ENCODE measurements around the gene GNL3. TPM values are rescaled to one million over a fixed set of nuclear protein-coding genes. Genes with fewer than 3 reads are reported as not detected.

The GNL3 gene, protein sequence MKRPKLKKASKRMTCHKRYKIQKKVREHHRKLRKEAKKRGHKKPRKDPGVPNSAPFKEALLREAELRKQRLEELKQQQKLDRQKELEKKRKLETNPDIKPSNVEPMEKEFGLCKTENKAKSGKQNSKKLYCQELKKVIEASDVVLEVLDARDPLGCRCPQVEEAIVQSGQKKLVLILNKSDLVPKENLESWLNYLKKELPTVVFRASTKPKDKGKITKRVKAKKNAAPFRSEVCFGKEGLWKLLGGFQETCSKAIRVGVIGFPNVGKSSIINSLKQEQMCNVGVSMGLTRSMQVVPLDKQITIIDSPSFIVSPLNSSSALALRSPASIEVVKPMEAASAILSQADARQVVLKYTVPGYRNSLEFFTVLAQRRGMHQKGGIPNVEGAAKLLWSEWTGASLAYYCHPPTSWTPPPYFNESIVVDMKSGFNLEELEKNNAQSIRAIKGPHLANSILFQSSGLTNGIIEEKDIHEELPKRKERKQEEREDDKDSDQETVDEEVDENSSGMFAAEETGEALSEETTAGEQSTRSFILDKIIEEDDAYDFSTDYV
- total RNA-seq = 100 to 1,000 TPM in 2 of 5 experiments, 10 to 100 TPM in 3; 87.9 to 116 (median 97.2) TPM
- 10 to 100 TPM; 60.0 to 84.2 TPM for polyA plus RNA-seq
- total RNA-seq = 174 reads per million, percentile 92 among the genes with 10 or more reads in this experiment

- intact Hi-C loops (cut with micrococcal nuclease) = loop anchor here (1.0 to 10.0 kb wide), 14 partner anchors 15 to 1019 kb away; partner anchors contain the start of genes GLT8D1 (in 2 of the 2), NISCH (in 2 of the 2), UQCC5 (in 2 of the 2) and DCP1A (in 1 of the 2)
- Mint-ChIP-seq H3K4me3 (peak within 1 kb of the TSS; percentile 95 to 99 (median 98)), H3K27me3 (no peaks in the 10 kb centered on the region), H3K9me3 (peaks cover 0 to 2% (median 0%) of the 10 kb centered on the region in 11 donors), H3K36me3 (peaks cover 3 to 39% (median 27%) of the 10 kb centered on the region in 5 donors), H3K27ac (peak within 1 kb of the TSS; percentile 93 to 99 (median 98)), H3K4me1 (peaks cover 23 to 72% (median 62%) of the 10 kb centered on the region in 7 donors)
- Histone ChIP-seq H3K36me3 (ENCODE audit: control insufficient read depth in 2 of 3, insufficient read depth in 3 of 3, low read length in 3 of 3) (peaks cover 34 to 41% (median 35%) of the 10 kb centered on the region in 3 experiments), H3K27ac (ENCODE audit: low read depth, low read length) (peak within 1 kb of the TSS; percentile 89), H3K27me3 (ENCODE audit: control insufficient read depth in 2 of 2, insufficient read depth in 2 of 2, low read length in 2 of 2) (no peaks in the 10 kb centered on the region), H3K9me3 (ENCODE audit: control insufficient read depth in 2 of 3, low read length in 3 of 3) (no peaks in the 10 kb centered on the region), H3K4me1 (ENCODE audit: control insufficient read depth in 2 of 2, insufficient read depth in 2 of 2, low read length in 2 of 2) (peaks cover 21 to 25% of the 10 kb centered on the region in 2 donors), H3K4me3 (ENCODE audit: low read length) (peak within 1 kb of the TSS; percentile 80)
- ATAC-seq = peak; percentile 96
- POLR2A ChIA-PET = interaction anchor here (0.8 to 2.8 kb wide), 8 partner anchors 9 to 150 kb away, joined by 3 to 16 read pairs (median 4); partner anchors contain the start of genes GLT8D1, SPCS1 and UQCC5
- CTCF ChIA-PET = no interaction called here
- peak; percentile 87 to 94 (median 92) for DNase-seq
Measured at GRCh38 chr3:52685709-52686691, at the start of gene GNL3, which contains the start of gene PBRM1. GNL3 (plus strand) TSS chr3:52686032; CDS start chr3:52686093, 61 bp downstream. PBRM1 (minus strand) TSS chr3:52685913.

- Histone ChIP-seq H3K27me3 (ENCODE audit: control insufficient read depth in 2 of 2, insufficient read depth in 2 of 2, low read length in 2 of 2) (no peaks in the 10 kb centered on the region), H3K4me1 (ENCODE audit: control insufficient read depth in 2 of 2, insufficient read depth in 2 of 2, low read length in 2 of 2) (no peaks in the 10 kb centered on the region), H3K4me3 (ENCODE audit: low read length) (no peak overlapping the region), H3K9me3 (ENCODE audit: control insufficient read depth in 2 of 3, low read length in 3 of 3) (no peaks in the 10 kb centered on the region), H3K27ac (ENCODE audit: low read depth, low read length) (no peak overlapping the region), H3K36me3 (ENCODE audit: control insufficient read depth in 2 of 3, insufficient read depth in 3 of 3, low read length in 3 of 3) (peaks cover 0 to 47% (median 21%) of the 10 kb centered on the region in 3 experiments)
- CTCF ChIA-PET = no interaction called here
- intact Hi-C loops (cut with micrococcal nuclease) = no loop called here
- DNase-seq (no peak), ATAC-seq (no peak)
- H3K27me3 Mint-ChIP-seq = no peaks in the 10 kb centered on the region
- H3K4me3 Mint-ChIP-seq = no peak overlapping the region
- no peak overlapping the region for H3K27ac Mint-ChIP-seq
- POLR2A ChIA-PET = interaction anchor here (0.5 kb wide), 1 partner anchor 44 kb away, joined by 3 read pairs; no protein-coding TSS in a partner anchor
- peaks cover 0 to 5% (median 0%) of the 10 kb centered on the region in 7 donors for H3K4me1 Mint-ChIP-seq
- H3K36me3 Mint-ChIP-seq = peaks cover 7 to 29% (median 24%) of the 10 kb centered on the region in 5 donors
- no peaks in the 10 kb centered on the region for H3K9me3 Mint-ChIP-seq
Measured at GRCh38 chr3:52636673-52637072, 49.2 kb upstream of the GNL3 start.

DNA sequence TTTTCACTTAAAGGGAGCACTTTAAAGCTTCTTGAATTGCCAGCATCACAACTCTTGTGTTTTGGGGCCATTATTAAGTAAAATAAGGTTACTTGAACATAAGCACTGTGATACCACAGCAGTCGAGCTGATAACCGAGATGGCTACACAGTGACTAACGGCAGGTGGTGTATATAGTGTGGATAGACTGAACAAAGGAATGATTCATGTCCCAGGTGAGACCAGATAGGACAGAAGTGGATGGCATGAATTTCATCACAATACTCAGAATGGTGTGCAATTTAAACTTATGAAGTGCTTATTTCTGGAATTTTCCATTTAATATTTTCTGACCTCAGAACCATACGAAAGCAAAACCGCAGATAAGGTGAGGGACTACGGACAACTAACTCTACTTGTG lies 40.3 kb upstream of the GNL3 start:
- H3K27ac ChIP-seq (ENCODE audit: low read depth, low read length) = no peak overlapping the region
- no peaks in the 10 kb centered on the region for H3K27me3 Mint-ChIP-seq
- POLR2A ChIA-PET = no interaction called here
- H3K36me3 Mint-ChIP-seq = peaks cover 9 to 63% (median 45%) of the 10 kb centered on the region in 5 donors
- no peak for ATAC-seq
- no peaks in the 10 kb centered on the region for H3K27me3 ChIP-seq (ENCODE audit: control insufficient read depth in 2 of 2, insufficient read depth in 2 of 2, low read length in 2 of 2)
- peaks cover 0 to under 1% of the 10 kb centered on the region in 2 donors for H3K4me1 ChIP-seq (ENCODE audit: control insufficient read depth in 2 of 2, insufficient read depth in 2 of 2, low read length in 2 of 2)
- H3K4me3 ChIP-seq (ENCODE audit: low read length) = no peak overlapping the region
- no peak for DNase-seq
- no peaks in the 10 kb centered on the region for H3K9me3 Mint-ChIP-seq
- no peak overlapping the region for H3K27ac Mint-ChIP-seq
- CTCF ChIA-PET = no interaction called here
- H3K4me3 Mint-ChIP-seq = no peak overlapping the region
- peaks cover 0 to 12% (median 2%) of the 10 kb centered on the region in 7 donors for H3K4me1 Mint-ChIP-seq
- H3K36me3 ChIP-seq (ENCODE audit: control insufficient read depth in 2 of 3, insufficient read depth in 3 of 3, low read length in 3 of 3) = peaks cover 25 to 57% (median 27%) of the 10 kb centered on the region in 3 experiments
- intact Hi-C loops (cut with micrococcal nuclease) = no loop called here
- H3K9me3 ChIP-seq (ENCODE audit: control insufficient read depth in 2 of 3, low read length in 3 of 3) = no peaks in the 10 kb centered on the region

- Histone ChIP-seq H3K9me3 (ENCODE audit: control insufficient read depth in 2 of 3, low read length in 3 of 3) (no peaks in the 10 kb centered on the region), H3K27ac (ENCODE audit: low read depth, low read length) (no peak overlapping the region), H3K4me1 (ENCODE audit: control insufficient read depth in 2 of 2, insufficient read depth in 2 of 2, low read length in 2 of 2) (peaks cover 0 to 3% of the 10 kb centered on the region in 2 donors), H3K36me3 (ENCODE audit: control insufficient read depth in 2 of 3, insufficient read depth in 3 of 3, low read length in 3 of 3) (peaks cover 33 to 62% (median 34%) of the 10 kb centered on the region in 3 experiments), H3K27me3 (ENCODE audit: control insufficient read depth in 2 of 2, insufficient read depth in 2 of 2, low read length in 2 of 2) (no peaks in the 10 kb centered on the region), H3K4me3 (ENCODE audit: low read length) (no peak overlapping the region)
- intact Hi-C loops (cut with micrococcal nuclease) = no loop called here
- Mint-ChIP-seq H3K36me3 (peaks cover 14 to 66% (median 45%) of the 10 kb centered on the region in 5 donors), H3K4me3 (no peak overlapping the region), H3K27ac (no peak overlapping the region), H3K27me3 (no peaks in the 10 kb centered on the region), H3K4me1 (peaks cover 0 to 12% (median 2%) of the 10 kb centered on the region in 7 donors), H3K9me3 (no peaks in the 10 kb centered on the region)
- ChIA-PET CTCF (no interaction called here), POLR2A (interaction anchor here (0.6 kb wide), 1 partner anchor 60 kb away, joined by 5 read pairs; no protein-coding TSS in a partner anchor)
- ATAC-seq = no peak
- DNase-seq = no peak
Measured at GRCh38 chr3:52649461-52650210, 36.2 kb upstream of the GNL3 start.

DNA sequence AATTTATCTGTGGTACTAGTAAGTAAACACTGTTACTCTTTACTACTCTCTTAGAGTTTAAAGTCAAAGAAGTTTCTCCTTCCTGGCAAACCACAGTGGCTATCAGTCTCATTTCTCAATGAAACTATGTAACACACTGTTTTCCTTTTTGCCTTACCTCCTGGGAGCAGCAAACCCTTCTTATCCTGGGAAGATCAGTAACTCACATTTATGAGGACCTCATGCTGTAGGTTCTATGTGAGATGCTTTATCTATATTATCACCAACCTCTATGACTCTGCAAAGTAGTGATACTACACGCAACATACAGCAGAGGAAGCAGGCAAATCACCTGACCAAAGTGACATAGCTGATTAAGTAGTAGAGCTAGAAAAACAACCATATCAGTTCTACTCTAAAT lies 35.4 kb upstream of the GNL3 start:
- ChIA-PET CTCF (no interaction called here), POLR2A (no interaction called here)
- Mint-ChIP-seq H3K27me3 (no peaks in the 10 kb centered on the region), H3K4me1 (peaks cover 0 to 12% (median 2%) of the 10 kb centered on the region in 7 donors), H3K9me3 (no peaks in the 10 kb centered on the region), H3K4me3 (no peak overlapping the region), H3K27ac (no peak overlapping the region), H3K36me3 (peaks cover 17 to 64% (median 37%) of the 10 kb centered on the region in 5 donors)
- ATAC-seq = peak; percentile 76
- Histone ChIP-seq H3K4me1 (ENCODE audit: control insufficient read depth in 2 of 2, insufficient read depth in 2 of 2, low read length in 2 of 2) (peaks cover 0 to 3% of the 10 kb centered on the region in 2 donors), H3K27ac (ENCODE audit: low read depth, low read length) (no peak overlapping the region), H3K27me3 (ENCODE audit: control insufficient read depth in 2 of 2, insufficient read depth in 2 of 2, low read length in 2 of 2) (no peaks in the 10 kb centered on the region), H3K4me3 (ENCODE audit: low read length) (no peak overlapping the region), H3K9me3 (ENCODE audit: control insufficient read depth in 2 of 3, low read length in 3 of 3) (no peaks in the 10 kb centered on the region), H3K36me3 (ENCODE audit: control insufficient read depth in 2 of 3, insufficient read depth in 3 of 3, low read length in 3 of 3) (peaks cover 27 to 65% (median 33%) of the 10 kb centered on the region in 3 experiments)
- no peak for DNase-seq
- intact Hi-C loops (cut with micrococcal nuclease) = no loop called here

Measured in naive thymus-derived CD4-positive, alpha-beta T cell (primary cell).